ENCODE data around the gene POLR3K. TPM values are rescaled to one million over a fixed set of nuclear protein-coding genes. Genes with fewer than 3 reads are reported as not detected.

The POLR3K gene
- total RNA-seq, 1 experiment from 2014 or later = 30.2 TPM

DNA sequence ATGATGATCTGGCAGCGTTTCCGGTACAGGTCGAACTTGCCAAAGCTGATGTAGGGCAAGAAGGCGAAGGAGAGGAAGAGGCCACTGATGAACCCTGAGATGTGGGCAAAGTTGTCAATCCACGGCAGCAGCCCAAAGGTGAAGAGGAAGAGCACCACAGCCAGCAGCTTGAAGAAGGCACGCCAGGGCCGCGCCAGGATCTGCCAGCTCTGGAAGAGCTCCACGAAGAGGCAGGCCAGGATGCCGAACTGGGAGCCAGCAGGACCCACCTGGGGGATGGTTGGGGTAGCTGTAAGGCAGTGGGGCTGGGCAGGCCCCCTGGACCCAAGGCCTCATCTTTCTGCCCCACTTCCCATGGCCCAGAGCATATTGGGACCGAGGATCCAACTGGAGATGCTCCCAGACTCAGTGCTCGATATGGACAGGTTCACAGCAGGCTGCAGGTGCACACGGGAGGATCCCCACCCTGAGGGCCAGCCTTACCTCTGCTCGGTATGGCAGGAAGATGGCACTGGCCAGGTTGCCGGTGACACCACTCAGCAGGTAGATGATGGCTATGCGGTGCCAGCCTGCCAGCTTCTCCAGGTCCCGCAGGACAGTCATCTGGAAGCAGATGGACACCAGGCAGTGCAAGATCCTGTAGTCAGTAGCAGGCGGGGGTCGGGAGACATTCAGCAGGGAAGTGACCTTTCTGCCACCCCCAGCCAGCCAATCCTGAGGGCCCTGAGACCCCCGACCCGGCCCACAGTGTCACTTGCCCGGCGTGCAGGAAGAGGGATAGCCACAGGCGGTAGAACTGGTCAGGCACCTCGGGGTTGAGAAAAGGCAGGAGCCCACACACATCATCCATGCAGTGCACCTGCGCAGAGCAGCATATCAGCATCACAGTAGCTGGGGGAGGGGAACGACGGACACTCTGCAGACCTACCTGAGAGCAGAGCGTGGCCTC is 5.4 kb upstream of the POLR3K start:
- Histone ChIP-seq H3F3A (ENCODE audit: low read length, unreplicated experiment) (no peaks in the 10 kb centered on the region), H3K79me2 (ENCODE audit: low read length) (peaks cover 15% of the 10 kb centered on the region), H3K4me3 (ENCODE audit: low read length) (no peak overlapping the region), H4K20me1 (ENCODE audit: low read length) (no peaks in the 10 kb centered on the region), H3K4me1 (ENCODE audit: insufficient read depth, low read length) (no peaks in the 10 kb centered on the region), H3K36me3 (ENCODE audit: low read depth, low read length) (no peaks in the 10 kb centered on the region; the same call in 1 of the 2 replicates), H3K27ac (ENCODE audit: low read length) (no peak overlapping the region), H3K4me2 (ENCODE audit: low read length) (no peak overlapping the region), H2AFZ (ENCODE audit: low read length) (no peak overlapping the region), H3K9ac (ENCODE audit: low read length) (no peak overlapping the region), H3K9me3 (ENCODE audit: low read length) (no peaks in the 10 kb centered on the region), H3K27me3 (ENCODE audit: low read length) (no peaks in the 10 kb centered on the region), H3K9me2 (replicated peaks; ENCODE audit: low read length) (no peaks in the 10 kb centered on the region)
- CTCF ChIA-PET = no interaction called here
- POLR2A ChIA-PET (ENCODE audit: unreplicated experiment) = no interaction called here
- ATAC-seq (no peak), DNase-seq (no peak)
- intact Hi-C loops (cut with micrococcal nuclease) = no loop called here
- TF ChIP-seq EZH2 (IDR thresholded peaks at IDR 0.05; ENCODE audit: low read length, unreplicated experiment) = no peak
- TF ChIP-seq CTCF (conservative IDR thresholded peaks at IDR 0.05; ENCODE audit: low read depth, low read length) = no peak
- no peak for TF ChIP-seq EZH2phosphoT487 (IDR thresholded peaks at IDR 0.05; ENCODE audit: borderline replicate concordance, low read length)
- BruUV-seq (replicated peaks) = no TSS peak

DNA sequence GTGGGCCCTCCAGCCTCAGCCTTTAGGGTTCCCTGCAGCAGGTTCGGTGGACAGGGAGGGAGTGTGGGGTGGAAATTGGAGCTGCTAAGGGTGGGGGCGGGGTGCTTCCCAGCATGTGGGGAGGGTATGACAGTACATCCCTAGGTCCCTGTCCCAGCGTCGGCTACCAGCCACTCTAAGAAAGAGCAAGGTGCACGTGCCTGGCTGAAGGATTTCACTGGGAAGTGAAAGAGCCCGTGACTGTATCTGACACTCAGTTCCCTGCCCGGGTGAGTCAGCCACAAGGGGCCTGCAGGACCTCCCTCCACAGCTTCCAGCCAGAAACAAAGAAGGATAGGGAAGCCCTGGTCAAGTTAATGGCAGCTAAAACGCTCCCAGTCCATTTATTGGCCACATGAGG is 4.3 kb upstream of the POLR3K start:
- no peak for TF ChIP-seq CTCF (conservative IDR thresholded peaks at IDR 0.05; ENCODE audit: low read depth, low read length)
- TF ChIP-seq EZH2 (IDR thresholded peaks at IDR 0.05; ENCODE audit: low read length, unreplicated experiment) = no peak
- Histone ChIP-seq H3K9me2 (replicated peaks; ENCODE audit: low read length) (no peaks in the 10 kb centered on the region), H3K79me2 (ENCODE audit: low read length) (peaks cover 23% of the 10 kb centered on the region), H3K27ac (ENCODE audit: low read length) (no peak overlapping the region), H3F3A (ENCODE audit: low read length, unreplicated experiment) (no peaks in the 10 kb centered on the region), H3K9me3 (ENCODE audit: low read length) (no peaks in the 10 kb centered on the region), H3K9ac (ENCODE audit: low read length) (no peak overlapping the region), H3K27me3 (ENCODE audit: low read length) (no peaks in the 10 kb centered on the region), H2AFZ (ENCODE audit: low read length) (no peak overlapping the region), H3K36me3 (ENCODE audit: low read depth, low read length) (no peaks in the 10 kb centered on the region; the same call in 1 of the 2 replicates), H3K4me1 (ENCODE audit: insufficient read depth, low read length) (no peaks in the 10 kb centered on the region), H3K4me3 (ENCODE audit: low read length) (no peak overlapping the region), H3K4me2 (ENCODE audit: low read length) (no peak overlapping the region), H4K20me1 (ENCODE audit: low read length) (no peaks in the 10 kb centered on the region)
- ChIA-PET POLR2A (ENCODE audit: unreplicated experiment) (no interaction called here), CTCF (no interaction called here)
- intact Hi-C loops (cut with micrococcal nuclease) = no loop called here
- BruUV-seq (replicated peaks) = no TSS peak
- ATAC-seq (no peak), DNase-seq (no peak)

Data from PC-3 (cell line).